ENCODE results near the gene TTC38.

Gene TTC38

GRCh38 chr22:46329616-46330015 lies 61.8 kb downstream of the TTC38 start:
- DNase-seq (ENCODE audit: low spot score) = no peak

GRCh38 chr22:46330426-46330825 lies 62.6 kb downstream of the TTC38 start:
- DNase-seq (ENCODE audit: low spot score) = no peak

- DNase-seq (ENCODE audit: low spot score) = no peak
Measured at GRCh38 chr22:46331496-46331895, 63.7 kb downstream of the TTC38 start.

- DNase-seq (ENCODE audit: low spot score) = peak; percentile 99
Measured at GRCh38 chr22:46335201-46336118, 67.7 kb downstream of the TTC38 start, which contains the start of gene TRMU. TRMU (plus strand) TSS chr22:46335714; CDS start chr22:46335765, 51 bp downstream.

GRCh38 chr22:46336119-46337078 lies 68.6 kb downstream of the TTC38 start:
- DNase-seq (ENCODE audit: low spot score) = peak; percentile 49

GRCh38 chr22:46337870-46338269 lies 70.1 kb downstream of the TTC38 start:
- DNase-seq (ENCODE audit: low spot score) = no peak

GRCh38 chr22:46338636-46339035 lies 70.8 kb downstream of the TTC38 start:
- DNase-seq (ENCODE audit: low spot score) = no peak

- no peak for DNase-seq (ENCODE audit: low spot score)
Measured at GRCh38 chr22:46339956-46340355, 72.1 kb downstream of the TTC38 start.

GRCh38 chr22:46340676-46341075 lies 72.9 kb downstream of the TTC38 start:
- DNase-seq (ENCODE audit: low spot score) = no peak

Measured in AG20443 (cell line).